HG03558 (cell line): ENCODE data around the gene EZH2.

Experiments used
- ATAC-seq: cut with Tn5 transposase; IDR thresholded peaks from one replicate; pipeline ENCODE4 v1.9.1; 2021; ENCODE audit warnings: moderate number of reproducible peaks; ENCODE audit not compliant: unreplicated experiment; ENCODE audit errors: extremely low read depth

EZH2 gene

GRCh38 chr7:148862481-148862880, 21.6 kb downstream of the EZH2 start:
- no peak for ATAC-seq

DNA sequence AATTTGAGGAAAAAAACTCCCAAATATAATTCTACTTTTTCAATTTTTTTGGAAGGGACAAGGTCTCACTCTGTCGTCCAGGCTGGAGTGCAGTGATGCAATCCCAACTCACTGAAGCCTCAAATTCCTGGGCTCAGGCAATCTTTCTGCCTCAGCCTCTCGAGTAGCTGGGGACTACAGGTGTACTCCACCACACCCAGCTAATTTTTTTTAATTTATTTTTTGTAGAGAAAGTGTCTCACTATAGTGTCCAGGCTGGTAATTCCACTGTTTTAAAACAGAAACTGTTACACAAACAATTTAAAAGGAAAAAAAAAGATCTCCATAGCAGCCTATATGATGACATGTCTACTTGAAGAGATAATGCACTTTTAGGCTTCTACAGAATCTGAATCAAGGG, 25.6 kb downstream of the EZH2 start:
- ATAC-seq: no peak

- no peak for ATAC-seq
Observed at GRCh38 chr7:148856891-148857290, 27.2 kb downstream of the EZH2 start.

DNA sequence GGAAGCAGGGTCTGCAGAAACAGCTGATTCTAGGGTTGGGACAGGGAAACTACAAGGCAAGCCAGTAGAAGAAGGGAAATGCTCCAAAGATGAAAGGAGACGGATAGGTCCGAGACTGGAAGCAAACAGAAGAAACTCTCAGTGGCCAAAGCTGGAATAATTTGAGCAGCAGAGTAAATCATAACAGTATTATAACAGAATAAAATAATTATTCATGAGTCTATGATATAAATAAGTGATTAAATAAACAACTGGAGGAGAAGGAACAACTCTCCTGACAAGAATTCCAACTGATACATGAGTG, 27.6 kb downstream of the EZH2 start:
- ATAC-seq: no peak

DNA sequence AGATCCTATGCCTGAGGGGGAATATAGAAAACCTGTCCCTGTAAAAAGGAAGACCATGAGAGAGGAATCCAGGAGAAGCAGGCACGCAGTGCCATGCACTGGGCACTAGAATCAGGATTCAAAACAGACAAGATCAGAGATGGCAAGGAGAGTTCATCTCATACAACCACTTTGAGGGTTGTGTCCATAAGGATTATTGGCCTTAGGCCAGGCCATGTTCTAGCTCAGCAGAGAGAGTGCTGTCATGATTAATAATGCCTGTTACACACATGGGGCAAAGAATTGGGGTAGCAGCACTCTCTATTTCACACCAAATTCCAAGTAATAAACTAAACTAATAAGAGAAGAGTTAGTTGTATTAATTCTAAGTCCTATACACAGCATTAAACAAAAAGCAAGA, 29.1 kb downstream of the EZH2 start:
- no peak for ATAC-seq

- no peak for ATAC-seq
Observed at GRCh38 chr7:148852272-148852671, 31.8 kb downstream of the EZH2 start.

DNA sequence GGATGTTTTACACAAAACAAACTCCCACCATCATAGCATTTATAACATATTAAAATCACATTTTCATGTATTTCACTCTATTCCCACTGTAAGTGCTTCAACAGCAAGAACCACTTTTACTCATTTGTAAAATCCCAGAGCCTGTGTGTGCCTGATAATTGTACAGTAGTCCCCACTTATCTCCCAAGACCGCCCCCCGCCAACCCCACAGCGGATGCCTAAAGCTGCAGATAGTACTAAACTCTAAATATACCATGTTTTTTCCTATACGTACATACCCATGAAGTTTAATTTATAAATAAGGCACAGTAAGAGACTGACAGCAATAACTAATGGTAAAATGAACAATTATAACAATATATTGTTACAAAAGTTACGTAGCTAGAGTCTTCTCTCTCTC, 33.5 kb downstream of the EZH2 start:
- ATAC-seq: no peak

DNA sequence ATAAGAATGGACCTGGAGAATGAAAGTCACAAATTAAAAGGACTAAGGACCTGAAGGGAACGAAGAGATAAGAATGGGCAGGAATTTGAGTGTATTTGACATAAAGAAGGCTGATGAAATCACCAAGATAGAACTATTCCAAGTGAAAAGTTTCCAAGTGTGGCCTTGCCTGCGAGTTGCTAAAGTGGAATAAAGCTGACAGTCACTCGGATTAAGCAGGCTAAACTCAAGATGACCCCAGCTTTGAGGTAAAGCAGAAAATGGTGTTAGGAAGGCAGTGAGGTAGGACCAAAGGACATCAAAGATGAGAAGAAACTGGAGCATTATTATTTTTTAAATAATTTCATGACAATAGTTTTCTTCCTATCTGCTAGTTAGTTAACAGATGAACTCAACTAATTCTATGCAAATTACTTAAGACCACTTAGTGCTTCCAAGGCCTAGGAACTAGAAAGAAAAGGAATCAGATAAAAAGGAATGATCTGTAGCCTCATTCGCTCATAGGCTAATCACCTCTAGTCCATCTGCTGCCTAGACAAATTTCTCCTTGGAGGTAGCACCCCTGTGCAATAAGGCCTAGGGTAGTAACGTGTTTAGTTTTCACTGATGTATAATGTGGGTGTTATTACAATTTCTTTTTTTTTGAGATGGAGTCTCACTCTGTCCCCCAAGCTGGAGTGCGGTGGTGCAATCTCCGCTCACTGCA, 34.5 kb downstream of the EZH2 start:
- no peak for ATAC-seq

DNA sequence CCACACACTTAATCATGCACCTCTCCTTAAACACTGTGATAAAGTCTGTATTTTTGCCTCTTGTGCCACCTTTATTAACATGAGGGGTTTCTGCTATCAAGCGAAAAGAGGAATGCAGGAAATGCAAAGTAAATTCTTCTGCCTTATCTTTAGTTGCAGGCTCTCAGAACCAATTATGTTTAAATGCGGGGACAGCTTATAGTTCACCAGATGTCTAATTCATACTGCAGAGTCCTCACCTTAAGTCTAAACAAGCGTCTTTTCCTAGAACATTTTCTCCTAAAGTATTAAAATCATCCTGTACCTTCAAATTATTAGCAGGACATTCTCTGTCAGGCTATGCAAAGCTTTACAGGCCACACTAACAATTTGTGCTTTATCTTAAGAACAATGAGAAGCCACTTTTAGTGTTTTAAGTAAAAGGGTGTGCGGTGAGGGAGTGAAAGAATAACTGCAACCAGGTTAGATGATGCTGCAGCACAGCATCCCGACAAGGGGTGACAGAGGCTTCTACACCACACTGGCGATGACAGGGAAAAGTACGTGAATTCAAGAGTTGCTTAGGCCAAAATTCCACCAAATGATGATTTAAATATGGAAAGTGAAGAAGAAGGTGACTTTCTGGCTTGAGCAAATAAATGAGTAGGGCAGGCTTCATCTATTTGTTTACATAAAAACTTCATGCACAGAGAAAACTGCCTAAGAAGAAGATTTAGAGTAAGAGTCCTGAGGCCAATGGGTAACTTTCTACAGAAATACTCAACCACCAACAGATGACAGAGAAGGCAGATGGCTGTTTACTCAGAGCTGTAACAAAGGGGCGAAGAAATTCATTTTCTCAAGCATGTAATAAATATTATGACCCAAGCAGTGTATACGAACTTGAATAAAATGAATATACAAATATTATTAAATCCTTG, 36.0 kb downstream of the EZH2 start:
- no peak for ATAC-seq

GRCh38 chr7:148838905-148839304, 45.2 kb downstream of the EZH2 start:
- no peak for ATAC-seq

- ATAC-seq: no peak
Observed at GRCh38 chr7:148835854-148836253, 48.2 kb downstream of the EZH2 start.

DNA sequence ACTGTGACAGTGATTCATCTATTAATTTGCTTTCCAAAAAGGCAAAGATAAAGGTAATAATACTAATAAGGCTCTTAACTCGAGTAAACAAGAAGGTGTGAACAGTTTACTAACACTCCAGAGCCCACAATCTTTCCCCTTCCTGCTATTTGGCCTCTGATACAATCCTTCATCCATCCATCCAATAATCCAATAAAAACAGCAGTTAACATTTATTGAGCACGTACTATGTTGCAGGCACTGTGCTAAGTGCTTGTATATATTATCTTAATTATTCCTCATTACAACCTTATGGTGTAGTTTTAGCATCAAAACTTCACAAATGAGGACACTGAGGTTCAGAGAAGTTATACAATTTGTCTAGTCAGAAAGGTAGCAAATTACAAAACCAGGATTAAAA, 49.5 kb downstream of the EZH2 start:
- no peak for ATAC-seq

- no peak for ATAC-seq
Observed at GRCh38 chr7:148831782-148832181, 52.3 kb downstream of the EZH2 start.

DNA sequence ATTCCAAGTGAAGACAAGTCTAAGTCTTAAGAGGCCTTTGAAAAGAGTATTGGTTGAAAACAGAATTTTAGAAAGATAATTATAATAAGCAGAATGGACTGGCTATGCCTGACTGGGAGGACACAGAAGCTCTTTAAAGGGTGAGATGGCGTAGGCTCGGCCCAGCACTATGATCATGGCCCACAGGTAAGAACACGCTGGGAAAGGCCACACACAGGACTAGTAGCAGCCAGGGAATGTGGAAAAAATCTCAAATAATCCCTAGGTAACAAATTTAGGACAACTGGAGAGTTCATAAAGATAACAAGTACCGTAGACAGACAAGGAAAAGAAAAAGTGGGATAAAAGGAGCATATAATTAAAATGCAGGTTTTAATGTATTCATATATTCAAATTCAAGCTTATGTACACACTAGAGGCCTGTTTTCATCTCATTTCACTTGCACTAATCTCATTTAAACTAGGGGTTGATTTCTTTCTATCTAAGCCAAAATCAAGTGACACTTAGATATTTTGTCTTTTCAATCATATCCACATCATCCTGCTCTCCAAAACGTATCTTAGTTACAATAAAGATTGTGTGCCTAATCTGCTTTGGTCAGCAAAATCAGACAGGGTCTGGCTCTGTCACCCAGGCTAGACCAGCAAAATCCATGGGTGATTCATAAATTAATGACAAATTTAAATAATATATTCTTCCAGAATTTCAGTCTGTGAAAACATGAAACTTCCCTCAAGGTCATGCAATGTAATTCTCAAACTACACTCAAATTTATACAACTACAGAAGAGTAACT, 53.0 kb downstream of the EZH2 start:
- no peak for ATAC-seq

DNA sequence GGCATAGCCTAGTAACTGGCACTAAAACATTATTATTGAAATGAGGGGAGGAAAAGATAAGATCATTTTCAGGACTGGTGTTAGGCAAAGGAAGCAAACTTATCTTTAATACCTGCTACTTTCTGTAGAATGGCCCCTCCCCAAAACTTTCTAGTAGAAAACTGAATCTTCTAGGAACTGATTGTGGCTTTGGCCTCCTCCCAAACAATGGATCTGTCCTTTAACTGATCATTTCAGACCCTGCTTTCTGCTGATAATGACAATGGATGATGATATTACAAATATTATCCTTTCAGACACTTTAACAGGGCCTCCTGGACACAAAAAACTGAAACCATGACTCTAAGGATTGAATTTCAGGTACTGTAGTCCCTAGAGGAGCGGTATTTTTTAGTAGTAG, 55.1 kb downstream of the EZH2 start:
- no peak for ATAC-seq

DNA sequence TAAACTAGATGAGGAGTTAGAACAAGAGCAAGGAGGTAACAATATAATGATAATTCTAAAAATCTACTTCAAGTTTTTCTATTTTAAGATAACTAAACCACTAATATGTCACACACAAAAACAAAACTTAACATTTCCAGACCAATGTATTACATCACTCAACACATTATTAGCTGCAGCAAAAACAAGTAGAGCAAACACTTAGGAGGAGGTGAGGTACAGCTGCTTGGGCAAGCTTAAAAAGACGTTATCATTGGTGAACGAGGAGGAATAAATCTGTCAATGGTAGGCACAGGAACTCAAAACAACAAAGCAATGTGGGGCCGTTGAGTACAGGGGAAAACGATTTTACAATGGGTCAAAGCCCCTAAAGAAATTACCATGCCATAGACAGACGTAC, 58.8 kb downstream of the EZH2 start:
- ATAC-seq: no peak

DNA sequence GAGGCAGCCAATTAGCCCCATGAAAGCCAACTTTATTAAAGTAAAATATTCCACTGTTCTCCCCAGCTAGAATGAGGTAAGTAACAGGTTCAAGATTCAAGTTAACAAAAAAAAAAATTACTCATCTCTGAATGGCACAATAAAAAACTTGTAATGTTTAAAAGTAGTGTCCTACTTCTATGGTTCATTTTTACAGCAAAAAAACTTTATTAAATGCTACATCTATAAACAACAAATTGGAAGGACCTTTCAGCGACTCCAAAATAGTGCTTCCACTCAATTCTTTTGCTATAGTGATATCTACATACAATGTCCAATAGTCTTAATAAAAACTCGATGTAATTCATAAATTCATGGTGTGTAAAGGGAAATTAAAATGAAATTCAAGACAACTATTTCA, 59.2 kb downstream of the EZH2 start:
- ATAC-seq: no peak

DNA sequence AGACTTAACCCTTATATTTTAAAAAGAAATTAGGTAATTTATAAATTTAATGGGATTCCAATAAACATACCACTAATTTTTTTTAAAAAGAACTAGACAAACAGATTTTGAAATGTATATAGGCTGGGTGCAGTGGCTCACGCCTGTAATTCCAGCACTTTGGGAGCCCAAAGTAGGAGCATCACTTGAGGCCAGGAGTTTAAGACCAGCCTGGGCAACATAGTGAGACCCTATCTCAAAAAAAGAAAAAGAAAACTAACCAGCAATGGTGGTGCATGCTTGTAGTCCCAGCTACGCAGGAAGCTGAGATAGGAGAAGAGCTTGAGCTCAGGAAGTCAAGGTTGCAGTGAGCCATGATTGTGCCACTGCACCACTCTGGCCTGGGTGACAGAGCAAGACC, 62.7 kb downstream of the EZH2 start:
- ATAC-seq: no peak

DNA sequence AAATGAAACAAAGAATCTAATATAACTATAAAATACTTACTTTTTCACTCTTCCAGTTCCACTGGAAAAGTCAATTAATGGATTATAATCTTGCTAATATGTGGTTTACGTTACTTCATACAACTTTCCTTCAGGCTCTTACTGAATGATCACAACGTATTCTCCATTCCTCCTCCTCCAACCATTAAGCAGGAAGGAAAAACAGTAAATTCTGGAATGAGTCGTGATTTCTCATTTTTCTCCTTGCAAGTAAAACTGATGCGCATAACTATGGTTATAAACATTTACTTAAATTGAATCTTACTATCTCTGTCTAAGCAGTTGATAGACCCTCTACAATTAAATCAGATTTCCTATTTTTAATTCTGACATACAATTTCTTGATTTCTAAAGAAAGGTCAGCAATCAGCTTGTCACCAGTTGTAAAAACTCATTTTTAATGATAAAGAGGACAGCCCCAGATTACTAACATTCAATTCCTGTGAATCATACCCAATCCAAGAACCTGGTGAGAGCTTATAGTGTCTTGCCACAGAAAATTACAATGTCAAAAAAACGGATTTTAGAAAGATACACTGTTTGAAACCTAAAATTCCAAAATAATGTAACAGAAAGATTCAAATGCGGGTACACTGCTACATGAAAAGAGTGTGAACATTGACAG, 64.3 kb downstream of the EZH2 start:
- ATAC-seq: no peak

GRCh38 chr7:148815612-148816011, 68.5 kb downstream of the EZH2 start:
- no peak for ATAC-seq
